ENCODE measurements around the gene RAP1GAP2.

The RAP1GAP2 gene

DNA sequence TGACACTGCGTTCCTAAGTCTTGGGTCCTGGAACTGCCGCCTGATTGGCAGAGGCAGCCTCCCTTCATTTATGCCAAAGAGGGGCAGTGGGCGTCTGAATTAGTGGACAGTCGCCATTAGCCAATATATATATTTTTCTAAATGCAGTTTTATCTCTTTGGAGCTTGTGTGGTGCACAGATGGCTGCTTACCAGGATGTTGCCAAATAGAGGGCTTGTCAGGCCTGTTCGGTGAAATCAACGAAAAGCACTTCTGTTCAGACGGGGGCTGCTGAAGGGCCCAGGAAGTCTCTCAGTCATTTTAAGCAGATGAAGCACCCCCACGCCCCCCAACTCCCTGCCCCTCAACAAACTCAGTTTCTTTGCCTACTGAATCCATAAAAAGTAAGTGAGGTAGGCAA lies 66.0 kb downstream of the RAP1GAP2 start (continued):
- TF ChIP-seq, protein P1, sequence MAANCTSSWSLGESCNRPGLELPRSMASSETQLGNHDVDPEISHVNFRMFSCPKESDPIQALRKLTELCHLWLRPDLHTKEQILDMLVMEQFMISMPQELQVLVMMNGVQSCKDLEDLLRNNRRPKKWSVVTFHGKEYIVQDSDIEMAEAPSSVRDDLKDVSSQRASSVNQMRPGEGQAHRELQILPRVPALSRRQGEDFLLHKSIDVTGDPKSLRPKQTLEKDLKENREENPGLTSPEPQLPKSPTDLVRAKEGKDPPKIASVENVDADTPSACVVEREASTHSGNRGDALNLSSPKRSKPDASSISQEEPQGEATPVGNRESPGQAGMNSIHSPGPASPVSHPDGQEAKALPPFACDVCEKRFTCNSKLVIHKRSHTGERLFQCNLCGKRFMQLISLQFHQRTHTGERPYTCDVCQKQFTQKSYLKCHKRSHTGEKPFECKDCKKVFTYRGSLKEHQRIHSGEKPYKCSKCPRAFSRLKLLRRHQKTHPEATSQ (tag by site-specific recombination; IDR thresholded peaks at IDR 0.05) = no peak
- no peak for TF ChIP-seq ZNF777 (tag by site-specific recombination; IDR thresholded peaks at IDR 0.05; ENCODE audit: borderline replicate concordance)

- H3K36me3 ChIP-seq (ENCODE audit: control insufficient read depth in 2 of 2, insufficient read depth in 1 of 2, low read length in 2 of 2) = no peaks in the 10 kb centered on the region; a peak in 1 of 3 replicates
- H3K4me1 ChIP-seq (ENCODE audit: control insufficient read depth, insufficient read depth, low read length) = no peaks in the 10 kb centered on the region
- CTCF ChIA-PET = interaction anchor here (1.7 kb wide), 1 partner anchor 29 kb away, joined by 5 read pairs; no protein-coding TSS in a partner anchor
- no peaks in the 10 kb centered on the region for H3K9me3 ChIP-seq (ENCODE audit: control insufficient read depth, insufficient read depth, low read depth, low read length)
- POLR2A ChIA-PET = no interaction called here
- H3K4me3 ChIP-seq (ENCODE audit: low read depth, low read length) = no peak overlapping the region
- H3K27ac ChIP-seq (ENCODE audit: extremely low read depth, low read depth, low read length) = no peak overlapping the region
- TF ChIP-seq ZNF791 (tag by site-specific recombination; IDR thresholded peaks at IDR 0.05) (no peak), ZBTB48 (tag by site-specific recombination; IDR thresholded peaks at IDR 0.05) (no peak), ZNF311 (tag by site-specific recombination; IDR thresholded peaks at IDR 0.05; ENCODE audit: borderline replicate concordance) (no peak), MYNN (tag by site-specific recombination; IDR thresholded peaks at IDR 0.05; ENCODE audit: borderline replicate concordance) (no peak), ZNF76 (tag by site-specific recombination; IDR thresholded peaks at IDR 0.05; ENCODE audit: borderline replicate concordance, low read depth) (no peak), ZNF548 (tag by site-specific recombination; IDR thresholded peaks at IDR 0.05) (no peak), RBAK (tag by site-specific recombination; IDR thresholded peaks at IDR 0.05) (no peak), ZNF747 (tag by site-specific recombination; IDR thresholded peaks at IDR 0.05) (no peak), ZNF391 (tag by site-specific recombination; IDR thresholded peaks at IDR 0.05; ENCODE audit: borderline replicate concordance, low read depth) (no peak)
- TF ChIP-seq, protein P2, sequence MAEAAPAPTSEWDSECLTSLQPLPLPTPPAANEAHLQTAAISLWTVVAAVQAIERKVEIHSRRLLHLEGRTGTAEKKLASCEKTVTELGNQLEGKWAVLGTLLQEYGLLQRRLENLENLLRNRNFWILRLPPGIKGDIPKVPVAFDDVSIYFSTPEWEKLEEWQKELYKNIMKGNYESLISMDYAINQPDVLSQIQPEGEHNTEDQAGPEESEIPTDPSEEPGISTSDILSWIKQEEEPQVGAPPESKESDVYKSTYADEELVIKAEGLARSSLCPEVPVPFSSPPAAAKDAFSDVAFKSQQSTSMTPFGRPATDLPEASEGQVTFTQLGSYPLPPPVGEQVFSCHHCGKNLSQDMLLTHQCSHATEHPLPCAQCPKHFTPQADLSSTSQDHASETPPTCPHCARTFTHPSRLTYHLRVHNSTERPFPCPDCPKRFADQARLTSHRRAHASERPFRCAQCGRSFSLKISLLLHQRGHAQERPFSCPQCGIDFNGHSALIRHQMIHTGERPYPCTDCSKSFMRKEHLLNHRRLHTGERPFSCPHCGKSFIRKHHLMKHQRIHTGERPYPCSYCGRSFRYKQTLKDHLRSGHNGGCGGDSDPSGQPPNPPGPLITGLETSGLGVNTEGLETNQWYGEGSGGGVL (tag by site-specific recombination; IDR thresholded peaks at IDR 0.05) = no peak
Measured at GRCh38 chr17:2863204-2863603, 67.0 kb downstream of the RAP1GAP2 start.

DNA sequence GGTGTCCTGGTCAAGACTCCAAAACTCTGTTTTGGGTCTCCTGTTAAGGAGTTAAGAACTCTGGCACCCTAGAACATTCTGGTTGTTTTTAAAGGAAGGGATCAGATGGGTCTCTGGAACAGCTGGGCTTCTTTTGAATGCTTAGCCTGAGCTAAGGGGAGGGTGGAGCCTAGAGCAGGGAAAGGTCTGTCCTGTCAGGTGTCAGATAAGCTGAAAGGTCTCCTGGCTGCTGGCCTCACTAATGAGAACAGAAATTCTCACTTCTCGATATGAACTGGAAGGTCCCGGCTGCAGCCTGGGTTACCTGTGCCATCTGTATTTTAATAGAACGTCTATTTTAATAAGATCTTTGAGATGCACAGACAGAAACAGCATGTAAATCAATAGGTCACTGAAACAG lies 69.0 kb downstream of the RAP1GAP2 start:
- no peak overlapping the region for H3K4me3 ChIP-seq (ENCODE audit: low read depth, low read length)
- TF ChIP-seq ZBTB48 (tag by site-specific recombination; IDR thresholded peaks at IDR 0.05) = no peak
- TF ChIP-seq, protein P3, sequence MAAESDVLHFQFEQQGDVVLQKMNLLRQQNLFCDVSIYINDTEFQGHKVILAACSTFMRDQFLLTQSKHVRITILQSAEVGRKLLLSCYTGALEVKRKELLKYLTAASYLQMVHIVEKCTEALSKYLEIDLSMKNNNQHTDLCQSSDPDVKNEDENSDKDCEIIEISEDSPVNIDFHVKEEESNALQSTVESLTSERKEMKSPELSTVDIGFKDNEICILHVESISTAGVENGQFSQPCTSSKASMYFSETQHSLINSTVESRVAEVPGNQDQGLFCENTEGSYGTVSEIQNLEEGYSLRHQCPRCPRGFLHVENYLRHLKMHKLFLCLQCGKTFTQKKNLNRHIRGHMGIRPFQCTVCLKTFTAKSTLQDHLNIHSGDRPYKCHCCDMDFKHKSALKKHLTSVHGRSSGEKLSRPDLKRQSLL (tag by site-specific recombination; IDR thresholded peaks at IDR 0.05) = no peak
- TF ChIP-seq ZNF792 (tag by site-specific recombination; IDR thresholded peaks at IDR 0.05) = no peak
- TF ChIP-seq, protein P4, sequence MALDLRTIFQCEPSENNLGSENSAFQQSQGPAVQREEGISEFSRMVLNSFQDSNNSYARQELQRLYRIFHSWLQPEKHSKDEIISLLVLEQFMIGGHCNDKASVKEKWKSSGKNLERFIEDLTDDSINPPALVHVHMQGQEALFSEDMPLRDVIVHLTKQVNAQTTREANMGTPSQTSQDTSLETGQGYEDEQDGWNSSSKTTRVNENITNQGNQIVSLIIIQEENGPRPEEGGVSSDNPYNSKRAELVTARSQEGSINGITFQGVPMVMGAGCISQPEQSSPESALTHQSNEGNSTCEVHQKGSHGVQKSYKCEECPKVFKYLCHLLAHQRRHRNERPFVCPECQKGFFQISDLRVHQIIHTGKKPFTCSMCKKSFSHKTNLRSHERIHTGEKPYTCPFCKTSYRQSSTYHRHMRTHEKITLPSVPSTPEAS (tag by site-specific recombination; IDR thresholded peaks at IDR 0.05) = no peak
- TF ChIP-seq ZBTB20 (tag by site-specific recombination; IDR thresholded peaks at IDR 0.05) = no peak
- no peak for TF ChIP-seq SP2 (tag by site-specific recombination; IDR thresholded peaks at IDR 0.05)
- no peak for TF ChIP-seq FEZF1 (tag by site-specific recombination; IDR thresholded peaks at IDR 0.05)
- no peak for TF ChIP-seq TRIM28 (IDR thresholded peaks at IDR 0.05; ENCODE audit: borderline replicate concordance, low read length)
- no peak for TF ChIP-seq ZNF521 (tag by site-specific recombination; IDR thresholded peaks at IDR 0.05)
- TF ChIP-seq ZNF530 (tag by site-specific recombination; IDR thresholded peaks at IDR 0.05; ENCODE audit: low read depth) = no peak
- TF ChIP-seq ZNF585B (tag by site-specific recombination; IDR thresholded peaks at IDR 0.05) = no peak
- TF ChIP-seq YY1 (tag by site-specific recombination; IDR thresholded peaks at IDR 0.05) = no peak
- no peak for TF ChIP-seq ZNF416 (tag by site-specific recombination; IDR thresholded peaks at IDR 0.05)
- no peak for TF ChIP-seq ZIC2 (tag by site-specific recombination; IDR thresholded peaks at IDR 0.05)
- no peak for TF ChIP-seq ZNF596 (tag by site-specific recombination; IDR thresholded peaks at IDR 0.05)
- no peak for TF ChIP-seq ZNF513 (tag by site-specific recombination; IDR thresholded peaks at IDR 0.05)
- no peak for TF ChIP-seq ZNF2 (tag by site-specific recombination; IDR thresholded peaks at IDR 0.05)
- no peaks in the 10 kb centered on the region for H3K9me3 ChIP-seq (ENCODE audit: control insufficient read depth, insufficient read depth, low read depth, low read length)
- ChIA-PET POLR2A (interaction anchor here (0.5 to 1.3 kb wide), 2 partner anchors 9 to 13 kb away, joined by 3 to 5 read pairs; no protein-coding TSS in a partner anchor), CTCF (interaction anchor here (0.6 to 2.2 kb wide), 2 partner anchors 17 to 151 kb away, joined by 3 to 22 read pairs; no protein-coding TSS in a partner anchor)
- no peaks in the 10 kb centered on the region for H3K4me1 ChIP-seq (ENCODE audit: control insufficient read depth, insufficient read depth, low read length)
- H3K27ac ChIP-seq (ENCODE audit: extremely low read depth, low read depth, low read length) = no peak overlapping the region
- no peaks in the 10 kb centered on the region for H3K36me3 ChIP-seq (ENCODE audit: control insufficient read depth in 2 of 2, insufficient read depth in 1 of 2, low read length in 2 of 2)
